ENCODE measurements around the gene ARHGEF10L.

ARHGEF10L gene

GRCh38 chr1:17521946-17522612 is 17.4 kb upstream of the ARHGEF10L start:
- DNase-seq (ENCODE audit: low read depth in 1 of 2, low spot score in 1 of 2): no peak

- no peak for DNase-seq (ENCODE audit: low read depth in 1 of 2, low spot score in 1 of 2)
These were observed 16.0 kb upstream of the ARHGEF10L start for GRCh38 chr1:17523321-17524041.

- no peak for DNase-seq (ENCODE audit: low read depth in 1 of 2, low spot score in 1 of 2)
These were observed 14.9 kb upstream of the ARHGEF10L start for GRCh38 chr1:17524645-17525044.

GRCh38 chr1:17525996-17526686 is 13.4 kb upstream of the ARHGEF10L start:
- DNase-seq (ENCODE audit: low read depth in 1 of 2, low spot score in 1 of 2): no peak

GRCh38 chr1:17527036-17527914 is 12.2 kb upstream of the ARHGEF10L start:
- DNase-seq (ENCODE audit: low read depth in 1 of 2, low spot score in 1 of 2): no peak

GRCh38 chr1:17529381-17529780 is 10.1 kb upstream of the ARHGEF10L start:
- no peak for DNase-seq (ENCODE audit: low read depth in 1 of 2, low spot score in 1 of 2)

GRCh38 chr1:17531343-17531681 is 8.2 kb upstream of the ARHGEF10L start:
- DNase-seq (ENCODE audit: low read depth in 1 of 2, low spot score in 1 of 2): no peak

GRCh38 chr1:17531682-17532487 is 7.6 kb upstream of the ARHGEF10L start:
- DNase-seq (ENCODE audit: low read depth in 1 of 2, low spot score in 1 of 2): no peak

- no peak for DNase-seq (ENCODE audit: low read depth in 1 of 2, low spot score in 1 of 2)
These were observed 6.3 kb upstream of the ARHGEF10L start for GRCh38 chr1:17533201-17533600.

- no peak for DNase-seq (ENCODE audit: low read depth in 1 of 2, low spot score in 1 of 2)
These were observed 4.1 kb upstream of the ARHGEF10L start for GRCh38 chr1:17535300-17535936.

- DNase-seq (ENCODE audit: low read depth in 1 of 2, low spot score in 1 of 2): no peak
These were observed 1.5 kb upstream of the ARHGEF10L start for GRCh38 chr1:17538010-17538409.

- DNase-seq (ENCODE audit: low read depth in 1 of 2, low spot score in 1 of 2): no peak
These were observed 925 bp upstream of the ARHGEF10L start for GRCh38 chr1:17538428-17539117.

- DNase-seq (ENCODE audit: low read depth in 1 of 2, low spot score in 1 of 2): no peak
These were observed 401 bp upstream of the ARHGEF10L start for GRCh38 chr1:17539118-17539476.

GRCh38 chr1:17540255-17541001 is 930 bp downstream of the ARHGEF10L start:
- DNase-seq (ENCODE audit: low read depth in 1 of 2, low spot score in 1 of 2): no peak

GRCh38 chr1:17542645-17543044 is 3.1 kb downstream of the ARHGEF10L start:
- no peak for DNase-seq (ENCODE audit: low read depth in 1 of 2, low spot score in 1 of 2)

GRCh38 chr1:17544776-17545350 is 5.4 kb downstream of the ARHGEF10L start:
- DNase-seq (ENCODE audit: low read depth in 1 of 2, low spot score in 1 of 2): no peak

- DNase-seq (ENCODE audit: low read depth in 1 of 2, low spot score in 1 of 2): no peak
These were observed 5.9 kb downstream of the ARHGEF10L start for GRCh38 chr1:17545356-17545755.

GRCh38 chr1:17546946-17547670 is 7.6 kb downstream of the ARHGEF10L start:
- no peak for DNase-seq (ENCODE audit: low read depth in 1 of 2, low spot score in 1 of 2)
